Stimulated activated CD8-positive, alpha-beta memory T cell treated with anti-CD3 and anti-CD28 coated beads, Interleukin-15, amount 100 ng/mL, for 4 hours (primary cell): ENCODE measurements around the gene TRMU.
"Not testable (repeated sequence)": the region's sequence is repeated elsewhere in the genome, so short reads cannot be mapped to it uniquely, and the experiment has no call there.

Experiments used
- DNase-seq, 2 donors: peaks; one replicate each; pipeline ENCODE4 v3.0.0-alpha.2; 2020; ENCODE audit warnings: low read depth in 2 of 2

The TRMU gene

DNA sequence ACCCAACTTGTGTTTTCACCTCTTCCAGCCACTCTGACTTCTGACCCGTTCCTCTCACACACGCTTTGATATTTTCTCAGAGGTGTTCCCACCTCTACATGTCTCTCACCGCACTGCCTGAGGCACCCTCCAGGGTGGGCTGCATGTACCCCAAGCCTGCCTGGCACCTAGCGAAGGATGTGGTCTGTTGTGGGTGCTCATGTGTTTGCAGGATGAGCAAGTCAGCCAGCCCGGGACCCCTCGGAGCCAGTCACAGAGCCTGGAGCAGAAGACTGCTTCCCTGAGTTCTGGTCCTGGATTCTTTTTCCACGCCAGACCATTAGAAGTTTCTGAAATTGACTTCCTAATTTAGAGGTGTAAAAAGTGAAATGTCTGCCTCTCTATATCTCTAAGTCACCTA is 35.0 kb upstream of the TRMU start:
- no peak for DNase-seq

DNA sequence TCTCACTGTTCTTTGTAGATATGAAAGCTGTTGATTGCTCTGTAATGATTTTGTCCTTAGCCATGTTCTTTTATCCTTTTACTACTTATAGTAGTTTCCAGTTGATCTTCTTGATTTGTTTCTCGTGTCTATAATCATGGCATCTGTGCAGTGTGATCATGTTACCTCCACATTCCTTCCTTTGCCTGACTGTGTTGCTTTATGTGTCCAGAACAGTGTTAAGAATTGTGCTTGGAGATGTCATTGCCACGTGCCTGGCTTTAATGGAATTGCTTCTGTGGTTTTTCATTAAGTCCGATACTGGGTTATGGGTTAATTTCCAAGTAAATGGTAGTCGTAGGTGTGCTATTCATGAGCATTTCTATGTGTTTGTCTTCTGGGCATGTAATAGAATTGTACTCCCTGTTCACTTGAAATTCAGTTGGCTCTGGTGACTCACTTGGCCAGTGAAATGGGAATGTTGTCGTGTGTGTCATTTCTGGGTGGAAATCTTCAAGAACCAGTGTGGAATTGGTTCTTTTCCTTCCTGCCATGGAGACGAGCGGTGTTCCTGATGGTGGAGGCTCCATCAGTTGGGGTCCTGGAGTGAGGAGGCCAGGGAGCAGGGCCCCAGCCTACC is 32.1 kb upstream of the TRMU start:
- no peak for DNase-seq

DNA sequence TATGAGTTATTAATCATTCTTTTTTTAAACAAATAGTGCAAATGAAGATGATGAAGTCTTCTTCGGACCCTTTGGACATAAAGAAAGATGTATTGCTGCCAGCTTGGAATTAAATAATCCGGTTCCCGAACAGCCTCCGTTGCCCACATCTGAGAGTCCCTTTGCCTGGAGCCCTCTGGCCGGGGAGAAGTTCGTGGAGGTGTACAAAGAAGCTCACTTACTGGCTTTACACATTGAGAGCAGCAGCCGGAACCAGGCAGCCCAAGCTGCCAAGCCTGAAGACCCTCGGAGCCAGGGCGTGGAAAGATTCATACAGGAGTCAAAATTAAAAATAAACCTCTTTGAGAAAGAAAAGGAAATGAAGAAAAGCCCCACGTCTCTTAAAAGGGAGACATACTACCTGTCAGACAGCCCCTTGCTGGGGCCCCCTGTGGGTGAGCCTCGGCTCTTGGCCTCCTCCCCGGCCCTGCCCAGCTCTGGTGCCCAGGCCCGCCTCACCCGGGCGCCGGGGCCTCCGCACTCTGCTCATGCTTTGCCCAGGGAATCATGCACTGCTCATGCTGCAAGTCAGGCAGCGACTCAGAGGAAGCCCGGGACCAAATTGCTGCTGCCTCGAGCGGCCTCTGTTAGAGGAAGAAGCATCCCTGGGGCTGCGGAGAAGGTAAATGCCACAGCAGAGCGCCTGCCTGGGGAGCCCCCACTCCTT is 27.1 kb upstream of the TRMU start:
- DNase-seq: no peak

DNA sequence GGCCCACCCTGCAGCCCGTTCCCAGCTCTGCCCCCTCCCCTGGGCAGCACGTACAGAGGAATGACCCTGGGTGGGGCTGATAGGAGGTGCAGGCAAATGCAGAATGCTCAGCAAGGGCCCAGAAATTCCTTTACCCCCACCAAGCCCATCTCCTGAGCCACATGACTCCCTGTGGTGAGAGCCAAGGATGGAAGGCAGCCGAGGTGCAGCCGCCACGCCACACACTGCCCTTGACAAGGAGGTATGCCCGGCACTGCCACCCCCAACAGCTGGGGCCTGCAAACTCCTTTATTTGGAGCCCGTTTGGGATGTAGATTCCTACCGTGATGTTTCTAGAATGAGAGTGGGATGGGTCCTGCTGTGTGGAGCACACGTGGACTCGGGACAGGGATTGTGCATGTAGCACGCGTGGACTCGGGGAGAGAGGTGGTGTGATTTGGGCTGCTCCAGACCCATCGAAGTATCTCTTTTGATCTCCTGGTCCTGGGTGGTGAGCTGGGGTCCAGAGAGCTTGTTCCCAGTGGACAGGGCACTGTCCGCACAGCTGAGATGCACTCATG is 25.9 kb upstream of the TRMU start:
- no peak for DNase-seq

DNA sequence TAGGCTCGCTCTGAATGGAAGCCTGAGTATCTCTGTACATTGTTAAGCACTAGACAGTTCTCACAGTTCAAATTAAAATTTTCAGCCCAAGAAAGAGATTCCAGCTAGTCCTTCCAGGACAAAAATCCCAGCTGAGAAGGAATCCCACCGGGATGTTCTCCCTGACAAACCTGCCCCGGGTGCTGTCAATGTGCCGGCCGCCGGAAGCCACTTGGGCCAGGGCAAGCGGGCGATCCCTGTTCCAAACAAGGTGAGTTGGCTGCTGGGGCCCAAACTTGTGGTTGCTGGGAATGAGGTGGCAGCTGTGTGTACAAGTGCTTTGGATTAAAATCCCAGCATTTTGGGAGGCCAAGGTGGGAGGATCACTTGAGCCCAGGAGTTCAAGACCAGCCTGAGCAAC is 23.5 kb upstream of the TRMU start:
- no peak for DNase-seq

DNA sequence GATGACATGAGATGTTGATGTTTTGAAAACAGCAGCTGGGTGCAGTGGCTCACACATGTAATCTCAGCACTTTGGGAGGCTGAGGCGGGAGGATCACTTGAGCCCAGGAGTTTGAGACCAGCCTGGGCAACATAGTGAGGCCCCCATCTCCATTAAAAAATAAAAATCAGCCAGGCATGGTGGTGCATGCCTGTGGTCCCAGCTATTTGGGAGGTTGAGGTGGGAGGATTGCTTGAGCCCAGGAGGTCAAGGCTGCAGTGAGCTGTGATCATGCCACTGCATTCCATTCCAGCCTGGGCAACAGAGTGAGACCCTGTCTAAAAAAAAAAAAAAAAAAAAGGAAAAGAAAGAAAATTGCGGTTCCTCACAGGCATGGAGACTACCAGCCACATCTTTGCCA is 22.7 kb upstream of the TRMU start:
- not testable (repeated sequence) for DNase-seq

DNA sequence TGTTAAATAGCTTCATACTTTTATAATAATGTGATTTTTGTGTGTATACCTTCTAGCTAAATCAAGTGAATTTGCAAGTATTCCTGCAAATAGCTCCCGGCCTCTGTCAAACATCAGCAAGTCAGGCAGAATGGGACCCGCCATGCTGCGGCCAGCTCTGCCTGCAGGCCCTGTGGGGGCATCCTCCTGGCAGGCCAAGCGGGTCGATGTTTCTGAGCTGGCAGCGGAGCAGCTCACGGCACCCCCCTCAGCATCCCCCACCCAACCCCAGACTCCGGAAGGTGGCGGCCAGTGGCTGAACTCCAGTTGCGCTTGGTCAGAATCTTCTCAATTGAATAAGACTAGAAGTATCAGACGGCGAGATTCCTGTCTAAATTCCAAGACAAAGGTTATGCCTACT is 19.5 kb upstream of the TRMU start:
- DNase-seq: no peak

DNA sequence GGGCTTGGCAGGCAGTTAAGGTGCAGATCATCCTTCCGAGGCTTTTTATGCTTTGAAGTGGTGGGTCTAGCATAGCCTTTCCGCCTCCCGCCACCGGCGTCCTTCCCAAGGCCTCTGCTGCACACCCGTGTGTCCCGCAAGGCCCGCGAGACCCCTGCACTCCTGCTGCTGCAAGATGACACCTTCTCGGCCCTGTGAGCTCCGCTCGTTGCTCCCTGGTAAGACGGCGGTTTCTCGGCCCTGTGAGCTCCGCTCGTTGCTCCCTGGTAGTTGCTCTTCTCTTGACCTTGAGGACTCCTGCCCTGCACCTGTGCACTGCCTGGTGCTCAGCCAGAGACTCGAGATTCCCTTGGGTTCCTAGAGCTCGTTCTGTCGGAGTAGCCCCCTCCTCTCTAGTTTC is 17.9 kb upstream of the TRMU start:
- no peak for DNase-seq

DNA sequence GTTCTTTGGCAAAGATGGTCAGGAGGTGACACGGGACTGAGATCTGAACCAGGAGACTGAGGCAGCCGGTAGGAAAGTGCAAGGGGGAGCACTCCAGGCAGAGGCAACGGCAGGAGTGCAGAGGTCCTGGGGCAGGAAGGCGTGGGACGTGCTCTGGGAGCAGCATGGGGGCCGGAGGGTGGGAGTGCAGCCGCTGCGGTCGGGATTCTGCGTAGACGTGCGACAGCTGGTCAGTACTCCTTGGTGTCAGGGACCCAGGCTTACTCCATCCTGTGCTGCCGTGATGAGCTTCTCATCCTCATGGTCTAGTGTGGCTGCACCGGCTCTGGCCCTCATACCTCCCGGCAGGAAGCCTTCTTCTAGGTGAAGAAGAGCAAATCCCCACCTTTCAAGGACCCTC is 16.9 kb upstream of the TRMU start:
- DNase-seq: no peak

DNA sequence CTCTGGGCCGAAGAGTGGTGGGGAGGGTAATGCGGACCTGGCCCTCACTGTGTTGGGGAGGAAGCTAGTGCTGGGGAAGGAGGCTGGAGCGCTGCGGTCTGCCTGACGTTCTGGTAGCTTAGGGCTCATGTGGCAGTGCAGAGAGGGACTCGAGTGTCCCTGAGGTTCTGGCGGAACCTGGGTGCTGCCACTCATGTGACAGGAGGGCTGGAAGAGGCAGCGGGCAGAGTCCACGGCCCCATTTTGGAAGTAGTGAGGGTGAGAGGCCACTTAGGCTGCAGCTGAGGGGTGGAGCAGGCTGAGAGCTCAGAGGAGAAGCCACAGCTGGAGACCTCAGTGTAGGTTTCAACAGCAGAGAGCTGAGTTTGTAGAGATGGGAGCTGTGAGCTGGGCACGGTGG is 16.2 kb upstream of the TRMU start:
- no peak for DNase-seq

DNA sequence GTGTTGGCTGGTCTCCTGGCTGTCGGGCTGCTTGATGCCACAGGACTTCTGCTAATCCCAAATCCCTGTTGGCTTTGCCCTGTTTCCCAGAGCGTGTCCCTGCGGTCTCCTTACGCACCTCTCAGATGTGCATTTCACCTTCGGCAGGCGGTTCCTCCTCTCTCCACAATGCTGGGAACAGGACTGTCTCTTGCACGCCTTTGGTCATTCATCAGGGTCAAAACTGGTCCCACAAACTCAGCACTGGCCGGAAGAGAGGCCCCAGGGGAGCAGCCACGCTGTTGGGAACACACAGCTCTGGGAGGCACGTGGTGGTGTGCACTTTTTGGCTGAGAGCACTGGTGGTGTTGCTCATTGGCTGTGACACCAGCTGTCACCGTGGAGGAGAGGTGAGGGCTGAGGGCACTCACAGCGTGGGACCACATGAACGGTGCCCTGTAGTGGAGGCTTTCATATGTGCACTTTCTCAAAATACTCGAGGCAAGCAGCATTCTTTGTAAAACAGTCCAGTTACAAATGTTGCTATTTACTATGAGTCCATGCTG is 15.3 kb upstream of the TRMU start:
- DNase-seq: no peak

DNA sequence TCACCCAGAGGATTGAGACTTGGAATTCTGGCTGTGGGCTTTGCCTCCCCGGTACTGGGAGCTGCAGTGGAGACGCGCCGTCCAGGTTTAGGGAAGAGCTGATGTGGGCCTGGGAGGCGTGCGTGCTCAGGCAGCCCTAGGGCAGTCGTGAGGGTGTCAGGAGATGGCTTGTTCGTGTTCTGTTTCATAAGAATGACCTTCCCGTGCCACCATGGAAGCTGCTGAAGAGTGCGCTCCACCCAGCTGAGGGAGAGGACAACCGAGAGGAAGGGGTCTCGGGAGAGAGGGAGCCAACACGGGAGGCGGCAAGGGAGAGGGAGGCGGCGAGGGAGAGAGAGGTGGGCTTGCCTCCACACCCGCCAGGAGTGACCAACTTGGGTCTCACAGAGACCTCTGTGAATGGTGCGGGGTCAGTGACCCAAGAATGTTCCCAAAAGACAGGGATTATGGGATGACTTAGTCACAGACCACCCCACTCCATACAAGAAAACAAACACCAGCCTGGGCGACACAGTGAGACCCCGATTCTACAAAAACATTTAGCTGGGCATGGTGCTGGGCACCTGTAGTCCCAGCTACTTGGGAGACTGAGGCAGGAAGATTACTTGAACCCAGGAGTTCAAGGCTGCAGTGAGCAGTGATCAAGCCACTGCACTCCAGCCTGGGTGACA is 14.7 kb upstream of the TRMU start:
- no peak for DNase-seq

DNA sequence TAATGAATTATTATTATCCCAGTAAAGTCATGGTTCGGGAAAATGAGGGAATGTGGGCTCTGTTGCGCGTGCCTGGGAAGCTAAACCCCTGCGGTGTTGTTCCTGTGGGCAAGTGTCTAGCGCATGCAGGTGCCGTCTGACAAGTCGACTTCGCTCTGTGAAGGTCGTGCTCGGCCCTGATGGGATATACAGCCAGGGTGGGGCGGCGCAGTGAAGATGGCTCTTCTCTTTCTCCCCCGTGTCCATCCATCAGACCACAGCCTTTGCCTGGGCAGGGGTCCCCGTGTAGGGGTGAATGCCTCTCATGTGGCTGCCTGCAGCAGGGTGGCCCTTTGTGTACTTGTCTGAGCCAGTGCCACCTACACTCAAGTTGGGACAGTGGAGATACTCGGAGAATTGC is 12.8 kb upstream of the TRMU start:
- no peak for DNase-seq

DNA sequence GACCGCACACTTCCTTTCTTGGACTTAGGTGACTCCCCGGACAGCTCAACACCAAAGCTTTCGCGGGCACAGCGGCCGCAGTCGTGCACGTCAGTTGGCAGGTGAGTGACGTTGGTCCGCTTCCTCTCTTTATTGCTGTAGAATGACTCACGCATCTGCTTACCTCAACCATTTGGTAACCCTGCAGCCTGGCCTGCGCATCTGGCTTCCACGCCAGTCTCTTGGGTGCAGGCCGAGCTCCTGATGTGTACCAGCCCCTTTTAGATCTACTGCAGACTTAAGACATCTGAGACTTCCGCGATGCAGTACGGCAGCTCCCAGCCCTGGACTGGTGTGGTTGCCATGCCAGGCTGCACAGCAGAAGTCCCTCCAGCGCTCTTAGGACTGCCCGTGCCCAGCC is 12.4 kb upstream of the TRMU start:
- no peak for DNase-seq

DNA sequence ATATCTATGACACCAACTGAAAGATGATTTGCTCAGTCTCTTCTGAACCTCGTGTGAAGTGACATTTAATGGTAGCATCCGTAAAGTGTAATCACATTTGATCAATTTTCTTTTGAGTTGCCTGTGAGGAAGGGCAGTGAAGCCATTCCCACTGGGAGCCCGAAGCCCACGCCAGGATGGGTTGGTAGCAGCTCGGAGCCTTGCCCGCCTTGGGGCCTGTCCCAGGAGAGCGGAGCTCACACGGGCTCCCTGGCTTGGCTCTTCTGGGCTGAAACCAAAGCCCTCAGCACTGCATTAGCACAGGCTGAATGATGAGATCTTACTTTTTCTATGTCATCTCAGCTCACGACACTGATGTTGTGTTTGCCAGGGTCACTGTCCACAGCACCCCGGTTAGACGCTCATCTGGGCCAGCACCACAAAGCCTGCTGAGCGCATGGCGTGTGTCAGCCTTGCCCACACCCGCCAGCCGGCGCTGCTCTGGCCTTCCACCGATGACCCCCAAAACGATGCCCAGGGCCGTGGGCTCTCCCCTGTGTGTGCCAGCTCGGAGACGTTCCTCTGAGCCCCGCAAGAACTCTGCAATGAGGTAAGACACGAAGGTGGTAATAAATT is 9.3 kb upstream of the TRMU start:
- no peak for DNase-seq

DNA sequence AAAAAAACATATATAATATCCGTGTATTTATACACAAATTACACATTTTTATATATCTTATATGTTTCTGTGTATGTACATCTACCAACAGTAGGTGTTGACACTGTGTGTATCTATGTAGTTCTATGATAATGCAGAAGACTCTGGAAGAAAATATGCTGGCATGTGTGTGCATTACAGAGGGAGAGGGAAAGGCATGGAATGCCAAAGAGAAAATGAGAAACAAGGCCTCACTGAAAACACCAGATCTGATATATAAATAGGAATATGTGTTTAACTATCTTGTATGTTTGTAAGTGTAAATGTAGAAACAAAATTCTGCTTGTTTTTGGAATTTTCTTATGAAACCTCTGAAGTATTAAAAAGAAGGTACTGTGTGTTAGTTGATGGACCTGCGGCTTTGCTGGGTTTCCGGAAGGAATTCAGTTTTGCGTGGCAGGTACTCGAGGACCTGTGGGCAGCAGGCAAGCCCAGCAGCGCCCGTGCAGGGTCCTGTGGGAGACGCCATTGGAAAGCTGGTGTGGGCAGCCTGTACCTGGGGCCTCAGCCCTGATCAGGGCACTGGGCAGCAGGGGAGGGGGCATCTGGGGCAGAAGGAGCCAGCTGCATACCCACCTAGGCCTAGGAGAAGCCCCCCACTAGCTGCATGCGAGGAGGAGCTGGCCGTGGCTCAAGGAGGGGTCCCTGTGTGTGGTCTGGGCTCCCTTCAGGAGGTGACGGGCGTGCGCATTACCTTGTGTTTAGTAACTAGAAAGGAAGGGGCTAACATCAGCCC is 7.6 kb upstream of the TRMU start:
- no peak for DNase-seq

DNA sequence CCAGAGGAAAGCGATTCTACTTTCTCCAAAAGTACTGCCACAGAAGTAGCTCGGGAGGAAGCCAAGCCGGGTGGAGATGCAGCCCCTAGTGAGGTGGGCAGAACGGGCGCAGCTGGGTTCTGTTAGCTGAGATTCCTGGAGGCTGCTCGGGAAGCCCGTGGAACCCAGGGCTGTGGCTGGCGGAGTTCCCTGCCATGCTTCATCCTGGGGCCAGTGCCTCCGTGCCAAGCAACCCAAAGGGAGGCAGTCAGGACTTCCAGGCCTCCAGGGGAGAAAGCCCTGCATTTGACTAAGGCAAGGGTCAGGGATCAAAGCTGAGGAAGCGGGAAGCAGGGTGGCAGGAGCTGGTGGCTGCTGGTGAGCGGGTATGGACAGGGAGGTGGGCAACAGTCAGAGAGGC is 6.7 kb upstream of the TRMU start:
- DNase-seq: no peak

DNA sequence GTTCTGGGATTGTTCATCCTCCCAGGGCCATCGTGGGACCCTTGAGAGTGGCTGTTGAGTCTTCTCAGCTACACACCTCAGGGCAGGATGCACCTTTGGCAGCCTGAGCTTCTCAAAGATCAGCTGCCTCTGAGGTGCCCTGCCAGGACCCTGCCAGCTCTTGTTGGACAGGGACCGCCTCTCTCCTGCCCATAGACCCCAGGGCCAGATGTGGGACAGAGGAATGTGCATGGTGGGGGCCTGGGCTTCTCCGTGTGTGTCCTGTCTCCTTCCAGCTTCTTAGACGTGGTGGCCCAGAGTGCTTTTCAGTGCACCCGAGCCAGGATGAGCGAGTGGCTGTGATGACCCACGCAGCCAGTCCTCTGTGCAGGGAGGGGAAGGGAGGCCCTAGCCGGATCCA is 5.9 kb upstream of the TRMU start:
- no peak for DNase-seq

DNA sequence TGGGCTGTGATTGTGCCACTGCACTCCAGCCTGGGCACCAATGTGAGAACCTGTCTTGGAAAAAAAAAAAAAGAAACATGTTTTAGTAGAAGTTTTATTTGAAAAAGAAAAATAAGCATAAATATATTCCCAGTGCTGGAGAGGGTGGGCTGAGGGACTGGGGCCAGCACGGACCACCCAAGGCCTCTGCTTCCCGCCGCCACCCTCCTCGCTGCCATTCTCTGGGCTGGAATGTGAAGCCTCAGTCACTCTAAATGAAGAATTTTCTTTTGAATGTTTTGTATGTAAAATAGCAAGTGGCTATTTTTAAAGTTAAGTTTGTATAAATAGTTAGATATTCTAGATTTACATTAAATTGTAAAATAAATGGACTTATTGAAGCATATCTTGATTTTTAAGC is 5.1 kb upstream of the TRMU start:
- no peak for DNase-seq

DNA sequence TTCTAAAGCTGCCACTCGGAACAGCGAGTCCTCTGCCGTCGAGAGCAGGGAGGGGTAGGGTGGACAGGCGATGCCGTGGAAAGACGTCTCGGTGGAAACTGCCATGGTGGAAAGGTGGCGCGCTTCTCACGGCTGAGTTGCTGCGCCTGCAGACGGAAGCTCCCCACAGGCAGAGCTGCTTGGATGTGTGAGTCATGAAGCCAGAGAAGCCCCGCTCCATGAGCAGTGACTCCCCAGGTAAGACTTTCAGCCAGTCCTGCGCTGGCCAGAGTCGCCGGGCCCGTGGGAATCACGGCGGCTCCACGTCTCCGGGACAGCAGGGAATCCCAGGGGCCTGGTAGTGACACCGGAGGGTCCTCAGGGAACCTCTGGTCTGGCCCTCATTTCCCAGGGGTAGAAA is 4.0 kb upstream of the TRMU start:
- DNase-seq: no peak
